DLD1 (cell line): ENCODE data around the gene FNDC10.
"Not testable (repeated sequence)": the region's sequence is repeated elsewhere in the genome, so short reads cannot be mapped to it uniquely, and the experiment has no call there.

Experiments
- in situ Hi-C: cut with HindIII; loops from 2 replicates; pipeline ENCODE4 v1.10.0; 2017; ENCODE audit warnings: low sequenced_read_pairs

The FNDC10 gene

GRCh38 chr1:1567891-1568291 is 32.0 kb downstream of the FNDC10 start:
- in situ Hi-C loops = no loop called here

- in situ Hi-C loops = no loop called here
These were observed 32.6 kb downstream of the FNDC10 start for GRCh38 chr1:1567152-1567875.

GRCh38 chr1:1565340-1565739 is 34.6 kb downstream of the FNDC10 start:
- in situ Hi-C loops = no loop called here

- in situ Hi-C loops = no loop called here
These were observed 35.7 kb downstream of the FNDC10 start for GRCh38 chr1:1564268-1564667.

GRCh38 chr1:1563688-1564087 is 36.2 kb downstream of the FNDC10 start:
- in situ Hi-C loops = no loop called here

- in situ Hi-C loops = no loop called here
These were observed 37.3 kb downstream of the FNDC10 start for GRCh38 chr1:1562556-1563195.

- in situ Hi-C loops = no loop called here
These were observed 38.0 kb downstream of the FNDC10 start for GRCh38 chr1:1561801-1562470.

GRCh38 chr1:1560178-1560577 is 39.8 kb downstream of the FNDC10 start:
- in situ Hi-C loops = no loop called here

- in situ Hi-C loops = no loop called here
These were observed 40.9 kb downstream of the FNDC10 start for GRCh38 chr1:1559066-1559465.

- in situ Hi-C loops = no loop called here
These were observed 41.3 kb downstream of the FNDC10 start for GRCh38 chr1:1558591-1558990.

- in situ Hi-C loops = not testable (repeated sequence)
These were observed 42.2 kb downstream of the FNDC10 start for GRCh38 chr1:1557688-1558087.

- in situ Hi-C loops = not testable (repeated sequence)
These were observed 43.0 kb downstream of the FNDC10 start for GRCh38 chr1:1556961-1557360.

- in situ Hi-C loops = no loop called here
These were observed 43.4 kb downstream of the FNDC10 start for GRCh38 chr1:1556505-1556904.

- in situ Hi-C loops = no loop called here
These were observed 44.7 kb downstream of the FNDC10 start for GRCh38 chr1:1554926-1555915.

GRCh38 chr1:1554550-1554925 is 45.4 kb downstream of the FNDC10 start:
- in situ Hi-C loops = no loop called here

GRCh38 chr1:1553821-1554494 is 46.0 kb downstream of the FNDC10 start:
- in situ Hi-C loops = no loop called here

GRCh38 chr1:1552263-1552639 is 47.7 kb downstream of the FNDC10 start:
- in situ Hi-C loops = no loop called here

GRCh38 chr1:1551524-1552262 is 48.2 kb downstream of the FNDC10 start:
- in situ Hi-C loops = no loop called here

- in situ Hi-C loops = no loop called here
These were observed 49.1 kb downstream of the FNDC10 start for GRCh38 chr1:1550591-1551432.
